Sigmoid colon (tissue), 7 donors: ENCODE measurements around the gene GLRX. TPM values are rescaled to one million over a fixed set of nuclear protein-coding genes. Genes with fewer than 3 reads are reported as not detected.

Source experiments
- DNase-seq: peaks from one replicate; pipeline ENCODE4 v3.0.0-alpha.2; 2019
- H3K27ac ChIP-seq, 4 donors: fragments of 200-600 bp; sonication (generic); one replicate each; pipeline ENCODE4 v1.5.1; 2016 to 2019; ENCODE audit warnings: mild to moderate bottlenecking in 1 of 4
- H3K27me3 ChIP-seq, 3 donors: fragments of 200-600 bp; sonication (generic); one replicate each; pipeline ENCODE4 v1.5.1; 2019; ENCODE audit warnings: mild to moderate bottlenecking in 1 of 3
- H3K36me3 ChIP-seq, 4 donors: fragments of 200-600 bp; sonication (generic); one replicate each; pipeline ENCODE4 v1.5.1; 2016 to 2019
- H3K4me1 ChIP-seq, 4 donors: fragments of 200-600 bp; sonication (generic); one replicate each; pipeline ENCODE4 v1.5.1; 2017 to 2019
- H3K4me3 ChIP-seq, 4 donors: fragments of 200-600 bp; sonication (generic); one replicate each; pipeline ENCODE4 v1.5.1; 2017 to 2019; ENCODE audit warnings: mild to moderate bottlenecking in 2 of 4, moderate library complexity in 1 of 4
- H3K9me3 ChIP-seq, 4 donors: fragments of 200-600 bp in 3 of 4; sonication (generic) in 3 of 4; one replicate each; pipeline versions ENCODE4 v1.5.1 to v1.6.1; 2013 to 2019
- CTCF ChIP-seq, 4 experiments: fragments of 450-650 bp in 3 of 4; fragments of 200-600 bp in 1 of 4; IDR thresholded peaks; one replicate each; pipeline ENCODE4 v1.5.1; 2016 to 2019; ENCODE audit warnings: antibody characterized with exemption in 4 of 4, mild to moderate bottlenecking in 3 of 4, moderate library complexity in 2 of 4
- EP300 ChIP-seq, 4 donors: sonication (generic); formaldehyde crosslinking; IDR thresholded peaks; one replicate each; pipeline ENCODE4 v1.6.1; 2017; ENCODE audit warnings: antibody characterized with exemption in 4 of 4
- POLR2A ChIP-seq, 2 donors: fragments of 450-650 bp; IDR thresholded peaks; one replicate each; pipeline ENCODE4 v1.6.1; 2016; ENCODE audit warnings: antibody characterized with exemption in 2 of 2, mild to moderate bottlenecking in 2 of 2, moderate library complexity in 2 of 2
- POLR2AphosphoS5 ChIP-seq, 4 donors: sonication (generic); formaldehyde crosslinking; IDR thresholded peaks; one replicate each; pipeline ENCODE4 v1.6.1; 2017; ENCODE audit warnings: antibody characterized with exemption in 4 of 4
- WGBS, 2 donors: extraction: QIAGEN DNeasy Blood & Tissue Kit; methylation state at CpG; one replicate each; pipeline ENCODE4 v1.1.7; 2013; 5-methylcytosine and 5-hydroxymethylcytosine counted together
- intact Hi-C: fragments of 100-400 bp; cut with DNase I; formaldehyde crosslinking; loops from one replicate; pipeline ENCODE4 v1.15.1; 2023
- polyA plus RNA-seq, 3 donors: library from polyadenylated mRNA; stranded (reverse); fragments of 200-250 nt; gene quantifications; one replicate each; pipeline ENCODE4 v1.2.3, GENCODE V29; 2013
- total RNA-seq, 4 donors: library from RNA; depleted of rRNA; stranded (reverse); fragments of >200 nt; gene quantifications; one replicate each; pipeline ENCODE4 v1.1.0, GENCODE V29; 2016
- donor health status: healthy with polysubstance abuse.
- donor health status: Bipolar disorder and iron deficiency.
- donor health status: healthy.

Gene GLRX
- total and polyA plus RNA-seq, 7 donors = 30.2 to 409 (median 43.2) TPM

DNA sequence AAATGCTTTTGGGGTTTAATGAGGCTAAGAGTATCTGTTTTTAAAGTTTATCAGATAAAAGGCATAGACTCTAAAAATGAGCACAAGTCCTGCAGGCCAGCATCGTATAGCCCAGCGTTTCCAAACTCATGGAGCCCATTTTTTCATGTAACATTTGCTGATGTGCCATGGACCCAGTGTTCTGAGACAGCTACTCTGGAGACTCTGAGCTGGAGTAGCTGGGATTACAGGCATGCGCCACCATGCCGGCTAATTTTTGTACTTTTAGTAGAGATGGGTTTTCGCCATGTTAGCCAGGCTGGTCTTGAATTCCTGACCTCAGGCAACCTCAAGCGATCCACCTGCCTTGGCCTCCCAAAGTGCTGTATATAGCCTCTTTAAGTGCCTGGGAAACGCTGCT is 15.8 kb downstream of the GLRX start:
- WGBS, 2 donors = 88% methylated on average over 7 of the region's 7 CpGs

DNA sequence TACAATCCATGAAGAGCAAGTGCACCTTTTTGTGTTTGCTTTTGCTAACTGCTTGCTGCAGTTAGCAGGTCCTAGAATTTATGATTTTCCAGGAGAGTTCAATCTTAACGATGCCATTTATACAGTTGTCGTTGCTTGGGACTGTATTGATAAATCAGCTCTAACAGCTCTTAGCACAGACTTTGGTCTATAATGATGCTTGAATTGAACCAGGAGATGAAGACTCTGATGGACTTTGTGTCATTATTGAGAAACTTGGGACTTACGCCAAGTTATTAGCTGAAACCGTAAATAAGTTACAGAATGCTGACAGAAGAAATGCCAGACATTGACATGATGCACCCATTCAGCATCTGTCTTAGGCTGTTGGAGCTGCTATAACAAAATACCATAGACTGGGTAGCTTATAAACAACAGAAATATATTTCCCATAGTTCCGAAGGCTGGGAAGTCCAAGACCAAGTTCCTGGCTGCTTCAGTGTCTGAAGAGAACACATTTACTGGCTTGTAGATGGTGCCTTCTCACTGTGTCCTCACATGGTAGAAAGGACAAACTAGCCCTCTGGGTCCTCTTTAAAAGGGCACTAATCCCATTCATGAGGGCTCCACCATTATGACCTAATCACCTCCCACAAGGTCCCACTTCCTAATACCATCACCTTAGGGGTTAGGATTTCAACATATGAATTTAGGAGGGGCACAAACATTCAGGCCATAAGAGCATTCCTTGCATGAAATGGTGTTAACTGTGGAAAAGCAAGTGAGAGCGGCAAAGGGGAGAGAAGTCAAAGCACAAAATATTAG is 17.6 kb downstream of the GLRX start:
- DNase-seq = no peak
- peaks cover 0 to 23% (median 20%) of the 10 kb centered on the region in 4 donors for H3K4me1 ChIP-seq
- no peaks in the 10 kb centered on the region for H3K9me3 ChIP-seq
- no peak overlapping the region for H3K4me3 ChIP-seq
- WGBS, 2 donors = 86 to 87% methylated on average over 6 of the region's 6 CpGs
- H3K27me3 ChIP-seq = no peaks in the 10 kb centered on the region
- no peak for TF ChIP-seq POLR2AphosphoS5 (IDR thresholded peaks at IDR 0.05)
- TF ChIP-seq EP300 (IDR thresholded peaks at IDR 0.05) = no peak
- no peak for TF ChIP-seq CTCF (IDR thresholded peaks at IDR 0.05)
- no peak for TF ChIP-seq POLR2A (IDR thresholded peaks at IDR 0.05)
- no peaks in the 10 kb centered on the region for H3K36me3 ChIP-seq
- H3K27ac ChIP-seq = no peak overlapping the region
- intact Hi-C loops = no loop called here

More for the DNA sequence above, 15.8 kb downstream of the GLRX start:
- H3K9me3 ChIP-seq = no peaks in the 10 kb centered on the region
- no peaks in the 10 kb centered on the region for H3K36me3 ChIP-seq
- H3K27ac ChIP-seq = no peak overlapping the region
- intact Hi-C loops = no loop called here
- no peaks in the 10 kb centered on the region for H3K27me3 ChIP-seq
- H3K4me1 ChIP-seq = peaks cover 0 to 38% (median 36%) of the 10 kb centered on the region in 4 donors
- TF ChIP-seq EP300 (IDR thresholded peaks at IDR 0.05) (no peak), POLR2A (IDR thresholded peaks at IDR 0.05) (no peak), POLR2AphosphoS5 (IDR thresholded peaks at IDR 0.05) (no peak), CTCF (IDR thresholded peaks at IDR 0.05) (no peak)
- DNase-seq = no peak
- H3K4me3 ChIP-seq = no peak overlapping the region

- 64 to 80% methylated on average over 6 of the region's 6 CpGs for WGBS, 2 donors
- no peak overlapping the region for H3K27ac ChIP-seq
Measured at GRCh38 chr5:95803271-95804148, 19.0 kb downstream of the GLRX start.

GRCh38 chr5:95801961-95802360 is 20.6 kb downstream of the GLRX start:
- Histone ChIP-seq H3K27ac (no peak overlapping the region), H3K4me1 (no peaks in the 10 kb centered on the region), H3K9me3 (no peaks in the 10 kb centered on the region), H3K27me3 (no peaks in the 10 kb centered on the region), H3K36me3 (peaks cover 0 to 1% (median 0%) of the 10 kb centered on the region in 4 donors), H3K4me3 (no peak overlapping the region)
- WGBS, 2 donors = 95 to 96% methylated on average over 3 of the region's 3 CpGs
- intact Hi-C loops = no loop called here
- TF ChIP-seq CTCF (IDR thresholded peaks at IDR 0.05) (no peak), POLR2A (IDR thresholded peaks at IDR 0.05) (no peak), POLR2AphosphoS5 (IDR thresholded peaks at IDR 0.05) (no peak), EP300 (IDR thresholded peaks at IDR 0.05) (no peak)
- DNase-seq = no peak

More at GRCh38 chr5:95803271-95804148, 19.0 kb downstream of the GLRX start:
- Histone ChIP-seq H3K9me3 (no peaks in the 10 kb centered on the region), H3K36me3 (no peaks in the 10 kb centered on the region), H3K27me3 (no peaks in the 10 kb centered on the region), H3K4me1 (peaks cover 0 to 8% (median 7%) of the 10 kb centered on the region in 4 donors), H3K4me3 (no peak overlapping the region)
- TF ChIP-seq POLR2AphosphoS5 (IDR thresholded peaks at IDR 0.05) = no peak
- no peak for TF ChIP-seq CTCF (IDR thresholded peaks at IDR 0.05)
- no peak for TF ChIP-seq EP300 (IDR thresholded peaks at IDR 0.05)
- no peak for TF ChIP-seq POLR2A (IDR thresholded peaks at IDR 0.05)
- DNase-seq = no peak
- intact Hi-C loops = no loop called here
